Measurements from ENCODE around the gene EEF1B2. TPM values are rescaled to one million over a fixed set of nuclear protein-coding genes. Genes with fewer than 3 reads are reported as not detected.
A peak's percentile ranks its signal among the peaks of the same experiment; 100 is the strongest.
"Not testable (repeated sequence)": the region's sequence is repeated elsewhere in the genome, so short reads cannot be mapped to it uniquely, and the experiment has no call there.

EEF1B2 gene
- total RNA-seq, 1 donor from 2014 or later, result 535 TPM

DNA sequence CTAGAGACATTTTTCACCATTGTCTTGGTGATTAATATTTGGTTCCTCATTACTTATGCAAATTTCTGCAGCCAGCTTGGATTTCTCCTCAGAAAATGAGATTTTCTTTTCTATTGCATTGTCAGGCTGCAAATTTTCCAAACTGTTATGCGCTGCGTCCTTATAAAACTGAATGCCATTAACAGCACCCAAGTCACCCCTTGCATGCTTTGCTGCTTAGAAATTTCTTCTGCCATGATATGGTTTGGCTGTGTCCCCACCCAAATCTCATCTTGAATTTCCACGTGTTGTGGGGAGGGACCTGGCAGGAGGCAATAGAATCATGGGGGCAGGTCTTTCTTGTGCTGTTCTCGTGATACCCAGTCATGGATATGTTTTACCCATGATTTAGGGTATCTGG is 8.5 kb downstream of the EEF1B2 start:
- DNase-seq, result not testable (repeated sequence)

DNA sequence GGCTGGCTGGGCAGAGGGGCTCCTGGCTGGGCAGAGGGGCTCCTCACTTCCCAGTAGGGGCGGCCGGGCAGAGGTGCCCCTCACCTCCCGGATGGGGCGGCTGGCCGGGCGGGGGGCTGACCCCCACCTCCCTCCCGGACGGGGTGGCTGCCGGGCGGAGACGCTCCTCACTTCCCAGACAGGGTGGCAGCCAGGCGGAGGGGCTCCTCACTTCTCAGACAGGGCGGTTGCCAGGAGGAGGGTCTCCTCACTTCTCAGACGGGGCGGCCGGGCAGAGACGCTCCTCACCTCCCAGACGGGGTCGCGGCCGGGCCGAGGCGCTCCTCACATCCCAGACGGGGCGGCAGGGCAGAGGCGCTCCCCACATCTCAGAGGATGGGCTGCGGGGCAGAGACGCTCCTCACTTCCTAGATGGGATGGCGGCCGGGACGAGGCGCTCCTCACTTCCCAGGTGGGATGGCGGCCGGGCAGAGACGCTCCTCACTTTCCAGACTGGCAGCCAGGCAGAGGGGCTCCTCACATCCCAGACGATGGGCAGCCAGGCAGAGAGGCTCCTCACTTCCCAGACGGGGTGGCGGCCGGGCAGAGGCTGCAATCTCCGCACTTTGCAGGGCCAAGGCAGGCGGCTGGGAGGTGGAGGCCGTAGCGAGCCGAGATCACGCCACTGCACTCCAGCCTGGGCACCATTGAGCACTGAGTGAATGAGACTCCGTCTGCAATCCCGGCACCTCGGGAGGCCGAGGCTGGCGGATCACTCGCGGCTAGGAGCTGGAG is 12.1 kb downstream of the EEF1B2 start:
- not testable (repeated sequence) for DNase-seq

DNA sequence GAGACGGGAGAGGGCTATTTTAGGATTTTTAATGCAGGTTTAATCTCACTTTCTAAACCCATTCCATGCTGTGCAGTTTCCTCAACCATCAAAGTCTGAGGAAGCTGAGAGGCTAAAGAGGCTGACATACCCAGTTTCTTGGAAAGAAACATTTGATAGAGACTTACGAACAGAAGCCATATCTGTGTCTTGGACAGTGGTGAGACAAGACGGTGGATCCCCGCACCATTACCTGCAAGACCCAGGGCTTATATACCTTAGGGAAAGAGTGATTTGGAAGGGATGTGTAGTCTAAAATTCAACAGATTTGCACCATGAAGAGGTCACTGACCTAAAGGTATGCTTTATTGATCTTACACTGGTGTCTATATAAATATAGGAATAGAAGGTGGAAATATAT is 13.5 kb downstream of the EEF1B2 start:
- no peak for DNase-seq

DNA sequence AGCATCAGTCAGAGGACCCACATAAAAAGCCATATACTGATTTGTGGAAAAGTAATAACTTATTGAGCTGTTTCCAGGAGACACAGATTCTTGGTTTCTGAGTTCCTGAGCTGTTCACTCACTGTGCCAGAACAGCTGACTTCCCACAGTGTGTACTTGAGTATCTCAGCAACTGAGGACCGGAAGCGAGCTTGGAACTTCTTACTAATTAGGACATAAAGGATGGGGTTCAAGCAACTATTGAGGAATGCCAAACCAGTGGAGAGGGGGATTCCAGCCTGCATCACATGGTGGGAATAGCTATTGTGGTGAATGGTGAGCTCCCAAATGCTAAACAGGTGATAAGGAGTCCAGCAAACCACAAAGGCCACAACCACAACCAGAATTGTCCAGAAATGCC is 16.4 kb downstream of the EEF1B2 start:
- DNase-seq, result peak; percentile 9

DNA sequence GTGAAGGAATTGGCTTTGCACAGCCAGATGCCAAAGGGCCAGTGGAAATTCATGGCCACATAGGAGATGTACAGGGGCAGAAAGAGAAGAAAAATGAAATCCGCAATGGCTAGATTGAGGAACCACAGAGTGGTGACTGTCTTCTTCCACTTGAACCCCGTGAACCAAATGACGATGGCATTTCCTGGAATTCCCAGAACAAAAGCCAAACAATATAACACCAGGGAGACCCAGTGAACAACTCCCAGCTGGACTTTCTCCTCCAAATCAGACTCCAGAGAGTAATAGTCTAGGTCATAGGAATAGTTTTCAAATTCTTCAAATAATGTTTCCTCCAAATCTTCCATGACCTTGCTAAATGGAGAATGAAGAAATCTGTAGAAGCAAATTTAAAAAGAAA is 17.2 kb downstream of the EEF1B2 start:
- DNase-seq, result peak; percentile 61

DNA sequence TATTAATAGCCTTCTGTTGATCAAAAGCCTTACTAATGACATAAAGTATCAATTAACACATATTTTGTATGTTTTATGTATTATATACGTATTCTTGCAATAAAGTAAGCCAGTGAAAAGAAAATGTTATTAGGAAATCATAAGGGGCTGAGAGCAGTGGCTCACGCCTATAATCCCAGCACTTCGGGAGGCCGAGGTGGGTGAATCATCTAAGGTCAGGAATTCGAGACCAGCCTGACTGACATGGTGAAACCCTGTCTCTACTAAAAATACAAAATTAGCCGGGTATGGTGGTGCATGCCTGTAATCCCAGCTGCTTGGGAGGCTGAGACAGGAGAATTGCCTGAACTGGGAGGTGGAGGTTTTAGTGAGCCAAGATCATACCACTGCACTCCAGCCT is 21.8 kb downstream of the EEF1B2 start:
- DNase-seq, result not testable (repeated sequence)

DNA sequence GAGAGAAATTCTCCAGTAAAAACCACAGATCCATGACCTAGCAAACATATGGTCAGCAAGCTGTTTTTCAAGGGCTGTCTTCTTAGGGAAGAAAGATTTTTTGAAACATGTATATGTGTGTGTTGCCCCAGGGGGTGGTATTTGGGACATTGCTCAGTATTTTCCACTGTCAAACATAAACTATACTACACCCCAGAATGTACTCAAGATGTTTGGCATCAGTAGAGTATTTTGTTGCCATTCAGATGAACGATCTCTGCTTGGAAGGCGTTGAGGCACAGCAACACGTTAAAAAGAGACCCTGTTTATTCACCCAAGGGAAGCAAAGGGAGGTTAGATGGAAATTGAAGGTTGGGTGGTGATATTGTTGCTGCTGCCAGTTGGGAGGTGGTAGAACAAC is 30.0 kb downstream of the EEF1B2 start:
- no peak for DNase-seq

DNA sequence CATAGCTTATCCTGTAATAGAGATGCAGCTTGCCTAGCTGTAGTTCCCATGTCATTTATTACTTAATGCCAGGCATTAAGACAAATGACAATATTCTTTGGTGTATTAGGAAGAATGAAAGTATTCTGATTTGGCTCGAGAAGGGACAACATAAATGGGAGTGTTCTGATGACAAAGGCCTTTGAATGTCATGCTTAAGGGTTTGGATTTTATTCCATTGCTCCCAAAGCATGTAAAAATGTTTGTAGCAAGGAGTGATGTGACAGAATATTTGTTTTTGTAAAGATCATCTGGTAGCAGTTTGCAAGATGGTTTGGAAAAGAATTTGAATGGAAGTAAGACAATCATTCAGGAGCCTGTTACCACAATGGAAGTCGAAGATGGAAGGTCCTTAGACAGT is 30.4 kb downstream of the EEF1B2 start:
- DNase-seq, result no peak

DNA sequence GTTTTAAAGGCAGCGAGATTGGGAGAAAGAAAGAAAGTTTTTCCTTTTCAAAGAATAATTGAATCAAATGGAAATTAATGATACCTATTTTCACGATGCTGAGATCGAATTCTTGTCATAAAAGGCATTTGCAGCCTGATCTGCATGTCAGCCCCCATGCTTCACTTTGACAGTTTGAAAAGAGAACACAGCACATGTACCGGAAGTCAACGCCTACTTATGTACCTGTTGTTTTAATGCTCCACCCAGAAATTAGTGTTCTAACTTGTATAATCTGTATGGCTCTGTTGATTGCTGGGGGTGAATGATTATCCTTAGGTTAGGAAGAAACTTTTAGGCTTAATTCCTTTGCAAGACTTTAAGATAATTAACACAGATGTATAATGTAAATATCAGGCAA is 31.0 kb downstream of the EEF1B2 start:
- no peak for DNase-seq

DNA sequence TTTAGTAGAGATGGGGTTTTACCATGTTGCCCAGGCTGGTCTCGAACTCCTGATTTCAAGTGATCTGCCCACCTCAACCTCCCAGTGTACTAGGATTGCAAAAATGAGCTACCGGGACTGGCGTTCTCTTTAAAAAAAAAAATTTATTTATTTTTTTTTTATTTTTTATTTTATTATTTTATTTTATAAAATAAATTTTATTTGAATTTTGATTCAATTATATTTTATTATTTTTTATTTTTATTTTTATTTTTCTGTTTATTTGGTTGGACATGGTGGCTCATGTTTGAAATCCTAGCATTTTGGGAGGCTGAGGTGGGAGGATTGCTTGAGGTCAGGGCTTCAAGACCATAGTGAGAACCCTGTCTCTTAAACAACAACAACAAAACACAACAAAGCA is 32.5 kb downstream of the EEF1B2 start:
- no peak for DNase-seq

DNA sequence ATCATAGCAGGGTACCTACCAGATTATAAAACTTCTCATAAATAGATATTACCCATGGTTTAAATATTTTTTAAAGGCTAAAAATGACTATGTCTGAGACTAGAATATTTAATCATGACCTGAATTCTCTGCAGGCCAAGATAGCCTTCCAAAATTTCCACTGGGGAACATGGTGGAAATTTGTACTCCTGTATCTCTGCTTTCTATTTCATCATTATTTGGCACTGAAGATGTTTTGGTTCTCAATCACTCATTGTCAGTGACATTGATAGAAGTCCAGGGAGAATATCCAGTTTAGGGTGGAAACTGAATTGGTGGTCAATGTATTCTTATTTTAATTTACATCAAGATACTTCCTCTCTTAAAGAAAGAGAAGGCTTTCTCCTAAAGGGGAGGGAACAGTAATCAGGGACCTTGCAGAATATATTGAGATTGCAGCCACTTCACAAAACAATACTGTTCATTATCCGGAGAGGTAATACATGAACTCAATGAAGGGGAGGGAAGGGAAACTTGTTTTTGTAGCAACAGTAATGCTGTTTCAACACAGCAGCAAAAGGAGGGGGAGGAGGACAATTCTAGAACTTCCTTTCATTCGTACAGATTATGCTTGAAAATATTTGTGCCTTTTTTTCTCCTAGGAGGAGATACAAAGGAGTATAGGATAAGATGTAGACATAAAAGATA is 34.1 kb downstream of the EEF1B2 start:
- DNase-seq, result no peak

DNA sequence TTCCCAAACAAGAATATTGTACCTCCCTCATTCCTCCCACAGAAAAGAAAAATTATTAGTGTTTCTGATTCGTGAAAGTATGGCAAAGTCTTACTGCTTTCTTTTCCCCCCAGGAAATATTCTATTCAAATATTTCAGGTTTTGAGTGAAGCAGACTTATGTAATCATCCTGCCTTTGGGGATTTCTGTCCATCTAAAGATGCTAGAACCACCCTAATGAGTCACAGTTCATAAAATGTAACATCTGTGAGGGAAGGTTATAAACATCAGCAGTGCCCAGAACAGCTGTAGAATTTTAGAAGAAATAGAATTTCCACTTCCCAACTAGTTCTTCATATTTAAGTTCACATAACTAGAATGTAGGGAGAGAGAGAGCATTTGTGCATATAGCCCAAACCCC is 39.0 kb downstream of the EEF1B2 start:
- DNase-seq, result no peak

DNA sequence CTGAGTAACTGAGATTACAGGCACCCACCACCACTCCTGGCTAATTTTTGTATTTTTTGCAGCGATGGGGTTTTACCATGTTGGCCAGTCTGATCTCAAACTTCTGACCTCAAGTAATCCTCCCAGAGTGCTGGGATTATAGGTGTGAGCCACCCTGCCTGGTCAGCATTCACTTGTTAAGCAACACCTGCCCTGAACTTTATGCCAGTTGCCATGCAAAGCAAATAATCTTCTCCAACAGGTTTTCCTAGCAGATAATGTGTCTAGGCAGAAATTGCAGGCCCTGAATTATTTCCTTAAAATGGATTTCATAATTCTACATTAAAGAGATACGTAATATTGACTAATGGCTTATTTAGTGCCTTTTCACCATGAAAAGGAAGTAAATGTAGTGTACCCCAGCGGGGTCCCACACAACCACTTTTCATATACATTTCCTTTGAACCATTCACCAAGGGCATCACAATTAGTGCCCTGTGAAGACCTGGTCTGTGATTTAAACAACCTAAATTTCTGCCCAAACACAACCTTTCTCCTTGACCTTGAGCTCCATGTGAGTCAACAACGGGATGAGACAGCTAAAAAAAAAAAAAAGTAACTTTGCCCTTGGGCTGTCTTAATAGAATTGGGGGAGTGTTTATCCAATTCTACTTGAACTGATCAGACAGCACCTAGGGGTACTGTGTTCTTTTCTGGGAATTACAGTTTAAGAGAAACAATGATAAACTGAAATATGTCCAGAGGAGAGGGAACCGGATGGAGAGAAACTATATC is 41.6 kb downstream of the EEF1B2 start:
- DNase-seq, result no peak

DNA sequence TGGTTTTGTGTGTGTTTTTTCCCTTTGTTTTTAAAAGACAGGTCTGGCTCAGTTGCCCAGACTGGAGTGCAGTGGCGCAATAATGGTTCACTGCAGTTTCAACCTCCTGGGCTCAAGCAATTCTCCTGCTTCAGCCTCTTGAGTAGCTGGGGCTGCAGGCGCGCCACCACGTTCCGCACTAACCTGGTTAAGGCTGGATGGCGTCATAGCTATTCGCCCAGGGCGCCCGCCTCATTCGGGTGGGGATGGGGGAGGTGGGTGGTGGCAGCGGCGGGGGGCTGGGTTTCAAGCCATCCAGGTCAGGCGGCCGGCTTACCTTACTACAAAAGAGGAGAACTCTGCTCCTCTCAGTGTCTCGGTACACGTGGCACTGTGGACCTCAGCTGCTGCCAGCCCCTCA is 42.8 kb downstream of the EEF1B2 start:
- DNase-seq, result no peak

DNA sequence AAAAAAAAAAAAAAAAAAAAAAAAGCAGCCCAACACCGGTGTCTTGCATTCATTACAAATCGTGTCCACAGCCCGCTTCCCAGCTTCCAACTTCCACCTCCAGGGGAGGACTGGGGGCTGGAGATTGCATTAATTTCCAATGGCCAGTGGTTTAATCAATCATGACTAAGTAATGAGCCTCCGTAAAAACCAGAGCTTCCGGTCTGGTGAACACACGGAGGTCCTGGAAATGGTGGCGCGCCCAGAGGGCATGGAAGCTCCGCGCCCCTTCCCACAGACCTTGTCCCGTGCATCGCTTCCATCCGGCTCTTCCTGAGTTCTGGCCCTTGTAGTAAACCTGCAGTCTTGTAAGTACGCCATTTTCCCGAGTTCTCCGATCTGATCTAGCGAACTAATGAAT is 43.6 kb downstream of the EEF1B2 start:
- no peak for DNase-seq

DNA sequence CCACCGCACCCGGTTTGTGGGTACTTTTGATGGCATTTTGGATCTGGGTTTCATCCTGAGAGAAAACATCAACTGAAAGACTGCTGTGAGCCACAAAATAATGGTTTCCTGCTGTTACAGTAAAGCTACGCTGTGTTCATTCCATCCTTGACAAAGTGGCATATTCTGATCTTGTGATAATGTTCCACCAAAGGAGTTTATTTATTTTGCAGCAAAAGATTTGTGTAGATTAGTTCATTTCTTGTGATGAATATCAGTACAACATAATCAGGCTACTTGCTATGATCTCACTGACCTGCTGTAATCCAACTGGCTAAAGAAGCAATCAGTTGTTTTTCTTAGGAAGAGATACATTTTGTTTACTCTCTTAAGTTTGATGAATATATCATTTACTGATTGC is 45.0 kb downstream of the EEF1B2 start:
- DNase-seq, result no peak

DNA sequence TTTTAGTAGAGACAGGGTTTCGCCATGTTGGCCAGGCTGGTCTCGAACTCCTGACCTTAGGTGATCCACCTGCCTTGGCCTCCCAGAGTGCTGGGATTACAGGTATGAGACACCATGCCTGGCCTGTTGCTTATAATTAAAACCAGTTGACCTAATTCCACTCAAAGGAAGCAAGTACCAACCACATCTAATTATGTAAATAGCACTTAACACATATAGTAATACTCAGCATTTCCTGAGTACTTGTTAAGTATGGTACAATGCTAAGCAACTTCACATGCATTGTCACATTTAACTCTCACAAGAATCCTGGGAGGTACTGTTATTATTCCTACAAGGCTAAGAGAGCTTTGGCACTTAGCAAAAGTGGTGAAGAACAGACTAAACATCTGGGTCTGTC is 47.6 kb downstream of the EEF1B2 start:
- not testable (repeated sequence) for DNase-seq

DNA sequence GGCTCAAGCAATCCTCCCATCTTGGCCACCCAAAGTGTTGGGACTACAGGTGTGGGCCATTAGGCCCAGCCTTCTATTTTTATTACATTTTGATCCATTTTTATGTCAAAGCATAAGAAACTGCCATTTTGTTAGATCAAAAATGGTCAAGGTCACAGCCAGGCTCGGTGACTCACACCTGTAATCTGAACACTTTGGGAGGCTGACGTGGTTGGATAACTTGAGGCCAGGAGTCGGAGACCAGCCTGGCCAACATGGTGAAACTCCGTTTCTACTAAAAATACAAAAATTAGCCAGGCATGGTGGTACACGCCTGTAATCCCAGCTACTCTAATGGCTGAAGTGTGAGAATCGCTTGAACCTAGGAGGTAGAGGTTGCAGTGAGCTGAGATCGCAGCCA is 49.2 kb downstream of the EEF1B2 start:
- no peak for DNase-seq

DNA sequence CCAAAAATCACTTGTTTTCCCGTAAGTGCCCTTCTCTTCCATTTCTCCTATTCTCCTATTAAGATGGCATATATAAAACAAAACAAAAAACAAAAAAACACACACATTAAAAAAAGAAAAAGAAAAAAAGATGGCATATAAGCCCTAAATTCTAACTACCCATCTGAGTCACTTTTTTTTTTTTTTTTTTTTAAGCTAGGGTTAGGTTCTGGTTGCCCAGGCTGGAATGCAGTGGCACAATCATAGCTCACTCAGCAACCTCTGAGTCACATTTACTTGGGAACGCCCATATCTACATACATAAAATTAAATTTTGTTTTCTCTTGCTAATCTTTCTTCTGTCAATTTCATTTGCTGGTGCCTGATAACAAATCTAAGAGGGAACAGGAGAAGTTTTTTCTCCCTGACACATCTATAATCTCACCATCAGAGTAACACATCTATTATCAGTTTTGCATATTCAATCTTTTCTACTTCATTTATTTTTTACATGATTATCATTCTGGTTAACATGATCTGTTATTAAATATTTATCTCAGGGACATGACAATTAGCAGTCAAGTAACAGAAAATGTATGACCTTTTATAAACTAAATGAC is 52.1 kb downstream of the EEF1B2 start:
- no peak for DNase-seq

All from dermis blood vessel endothelial cell (primary cell).